GM12891 (cell line): ENCODE measurements around the gene UQCC2.

Experiments used
- POLR2AphosphoS5 ChIP-seq: IDR thresholded peaks from 2 replicates; pipeline ENCODE4 v1.6.1; 2011; ENCODE audit warnings: low read depth, low read length, control low read depth
- TAF1 ChIP-seq: IDR thresholded peaks from 2 replicates; pipeline ENCODE4 v1.6.1; 2011; ENCODE audit warnings: low read depth, low read length, control low read depth

DNA sequence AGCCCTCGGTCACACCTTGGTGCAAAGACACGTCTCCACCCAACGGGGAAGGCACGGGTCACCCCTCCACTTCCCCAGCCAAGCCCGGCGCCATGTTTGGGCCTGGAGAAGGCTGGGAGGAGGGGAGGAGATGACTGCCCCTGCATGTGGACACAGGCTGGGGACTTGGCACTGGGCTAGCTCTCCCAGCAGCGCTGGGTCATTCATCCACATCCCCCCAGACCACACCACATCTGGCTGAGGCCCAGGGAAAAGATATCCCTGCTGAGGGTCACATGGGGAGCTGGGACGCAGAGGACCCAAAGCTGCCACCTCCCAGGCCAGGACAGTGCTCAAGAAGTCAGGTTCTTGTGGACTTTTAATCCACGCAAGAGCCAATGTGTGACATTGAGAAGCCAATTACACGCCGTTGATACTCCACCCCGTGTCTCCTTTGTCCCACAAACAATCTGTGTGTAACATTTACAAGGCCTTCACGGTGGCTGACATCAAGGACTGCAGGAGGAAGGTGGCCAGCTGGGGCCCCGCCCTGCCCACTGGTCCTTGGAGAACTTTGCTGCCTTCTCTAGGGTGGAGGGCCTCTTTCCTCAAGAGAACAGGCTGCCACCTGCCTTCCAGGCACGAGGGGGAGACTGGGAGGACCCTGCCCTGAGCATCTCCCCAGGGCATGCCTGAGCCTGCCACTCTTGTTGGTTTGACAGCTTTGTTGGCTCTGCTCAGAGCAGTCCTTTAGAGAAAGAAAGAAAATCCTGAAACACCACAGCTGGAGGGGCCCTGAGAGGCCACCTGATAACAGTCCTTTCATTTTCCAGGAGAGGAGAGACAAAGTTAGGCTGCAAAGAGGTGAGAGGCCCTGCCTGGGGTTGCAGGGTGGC, 40.5 kb upstream of the UQCC2 start:
- TF ChIP-seq POLR2AphosphoS5 (no peak), TAF1 (no peak)
